Left lobe of liver (tissue), 2 donors: ENCODE results near the gene ZNF564. TPM values are rescaled to one million over a fixed set of nuclear protein-coding genes. Genes with fewer than 3 reads are reported as not detected.
"Not testable (repeated sequence)": the region's sequence is repeated elsewhere in the genome, so short reads cannot be mapped to it uniquely, and the experiment has no call there.

Experiments used
- ATAC-seq: fragments of 200-7000 bp; cut with Tn5 transposase; one replicate; pipeline ENCODE4 v1.9.1; 2020; ENCODE audit warnings: mild to moderate bottlenecking, moderate library complexity
- DNase-seq: peaks from one replicate; pipeline ENCODE4 v3.0.0-alpha.2; 2020; ENCODE audit warnings: low spot score
- total RNA-seq: library from RNA; stranded (reverse); gene quantifications from one replicate; pipeline ENCODE4 v1.2.1, GENCODE V29; 2021
- donor health status: DM: no; HTN: no; CAD: no; lungs with moderate emphysema.
- donor health status: DM: no; HTN: yes; CAD: no.

Gene ZNF564
- 5.3 TPM for total RNA-seq

DNA sequence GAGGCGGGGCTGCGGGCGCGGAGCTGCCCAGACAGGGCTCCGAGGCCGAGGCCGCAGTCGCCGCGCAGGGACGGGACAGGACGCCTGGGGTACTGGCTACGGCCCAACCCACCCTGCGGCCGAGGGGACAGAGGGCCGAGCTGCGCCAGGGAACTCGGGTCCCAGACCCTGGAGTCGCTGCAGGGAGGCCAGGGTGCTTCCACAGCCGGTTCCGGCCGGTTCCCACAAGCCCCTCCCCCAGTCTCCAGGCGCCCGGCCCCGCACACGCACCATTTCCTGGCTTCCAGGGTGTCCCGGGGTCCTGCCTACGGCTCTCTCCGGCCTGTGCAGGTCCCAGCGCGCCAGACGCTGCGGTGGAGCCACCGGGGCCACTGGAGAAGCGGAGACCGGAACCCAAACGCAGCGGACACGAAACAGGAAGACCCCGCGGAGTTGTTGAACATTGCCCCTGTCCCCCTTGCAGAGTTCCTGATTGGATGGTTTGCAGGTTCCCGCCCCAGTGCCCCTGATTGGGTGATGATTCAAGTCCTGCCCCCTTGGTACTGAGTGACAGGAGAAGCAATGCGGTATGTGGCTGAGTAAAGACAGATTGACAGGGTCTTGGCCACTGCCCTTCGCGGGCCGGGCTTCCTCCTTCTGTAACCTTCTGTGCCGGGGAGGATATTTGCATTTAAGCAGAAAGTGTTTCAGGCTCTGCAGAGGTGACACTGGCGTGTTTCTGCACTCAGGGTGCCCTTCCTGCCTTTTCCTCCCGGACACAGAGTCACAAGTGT, at the start of gene ZNF564:
TSS of gene ZNF564 (minus strand) at position 423 of the 773 bp plus-strand sequence. CDS start at position 273, 150 bp downstream.
- ATAC-seq (peak; percentile 93), DNase-seq (peak; percentile 97)

DNA sequence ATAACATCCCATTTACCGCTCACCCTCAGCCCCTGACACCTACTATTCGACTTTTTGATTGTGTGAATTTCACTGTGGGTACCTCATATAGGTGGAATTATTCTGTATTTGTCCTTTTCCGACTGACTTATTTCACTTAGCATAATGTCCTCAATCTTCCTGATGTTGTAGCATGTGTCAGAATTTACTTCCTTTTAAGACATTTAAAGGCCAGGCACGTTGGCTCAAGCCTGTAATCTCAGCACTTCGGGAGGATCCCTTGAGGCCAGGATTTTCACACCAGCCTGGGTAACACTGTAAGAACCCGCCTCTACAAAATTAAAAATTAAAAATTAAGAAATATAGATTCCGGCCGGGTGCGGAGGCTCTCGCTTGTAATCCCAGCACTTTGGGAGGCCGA, 46.3 kb upstream of the ZNF564 start:
- DNase-seq (peak; percentile 14), ATAC-seq (no peak)

- peak; percentile 99 for ATAC-seq
- DNase-seq: peak; percentile 86
Observed at GRCh38 chr19:12596927-12597548, 45.8 kb upstream of the ZNF564 start.

DNA sequence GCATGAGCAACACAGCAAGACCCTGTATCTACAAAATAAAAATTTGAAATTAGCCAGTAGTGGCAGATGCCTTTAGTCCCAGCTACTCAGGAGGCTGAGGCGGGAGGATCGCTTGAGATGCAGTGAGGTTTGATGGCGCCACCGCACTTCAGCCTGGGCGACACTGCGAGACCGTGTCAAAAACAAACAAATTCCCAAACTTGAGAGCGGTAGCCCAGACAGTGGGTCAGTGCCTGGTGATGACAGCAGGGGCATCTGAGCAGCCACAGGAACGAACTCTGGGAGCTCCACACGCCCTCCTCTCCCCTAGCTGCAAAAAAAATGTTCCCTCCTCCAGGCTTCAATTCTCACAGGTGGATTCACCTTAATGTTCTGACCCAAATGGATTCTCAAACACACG, 45.2 kb upstream of the ZNF564 start:
- ATAC-seq (peak; percentile 53), DNase-seq (peak; percentile 26)

DNA sequence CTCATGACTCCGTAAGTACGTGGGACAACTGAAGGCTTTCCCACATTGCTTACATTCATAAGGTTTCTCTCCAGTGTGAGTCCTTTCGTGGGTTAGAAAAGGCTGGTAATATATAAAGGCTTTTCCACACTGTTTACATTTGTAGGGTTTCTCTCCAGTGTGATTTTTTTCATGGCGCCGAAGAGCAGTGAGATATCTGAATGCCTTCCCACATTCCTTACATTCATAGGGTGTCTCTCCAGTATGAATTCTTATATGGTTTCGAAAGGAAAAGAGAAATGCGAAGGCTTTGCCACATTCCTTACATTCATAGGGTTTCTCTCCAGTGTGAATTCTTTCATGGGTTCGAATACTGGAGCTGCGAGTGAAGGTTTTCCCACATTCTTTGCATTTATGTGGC, 29.8 kb upstream of the ZNF564 start:
- no peak for ATAC-seq
- no peak for DNase-seq

GRCh38 chr19:12580180-12580694, 29.0 kb upstream of the ZNF564 start:
- ATAC-seq (no peak), DNase-seq (peak; percentile 3)

DNA sequence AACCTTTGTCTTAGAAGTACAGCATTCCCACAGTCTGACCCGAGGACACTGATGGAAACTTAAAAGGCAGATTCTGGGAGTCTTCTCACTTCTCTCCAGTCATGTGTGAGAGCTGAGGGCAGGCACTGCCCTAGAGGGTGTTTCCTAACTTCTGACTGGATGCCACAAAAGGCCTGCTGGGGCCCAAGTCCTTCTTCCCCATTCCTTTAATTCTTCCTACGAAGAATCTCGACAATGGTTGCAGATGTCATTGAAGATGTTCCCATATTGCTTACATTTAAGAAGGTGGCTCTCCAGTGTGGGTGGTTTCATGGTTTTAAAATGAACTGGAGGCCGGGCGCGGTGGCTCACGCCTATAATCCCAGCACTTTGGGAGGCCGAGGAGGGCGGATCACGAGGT, 27.4 kb upstream of the ZNF564 start:
- ATAC-seq (no peak), DNase-seq (no peak)

DNA sequence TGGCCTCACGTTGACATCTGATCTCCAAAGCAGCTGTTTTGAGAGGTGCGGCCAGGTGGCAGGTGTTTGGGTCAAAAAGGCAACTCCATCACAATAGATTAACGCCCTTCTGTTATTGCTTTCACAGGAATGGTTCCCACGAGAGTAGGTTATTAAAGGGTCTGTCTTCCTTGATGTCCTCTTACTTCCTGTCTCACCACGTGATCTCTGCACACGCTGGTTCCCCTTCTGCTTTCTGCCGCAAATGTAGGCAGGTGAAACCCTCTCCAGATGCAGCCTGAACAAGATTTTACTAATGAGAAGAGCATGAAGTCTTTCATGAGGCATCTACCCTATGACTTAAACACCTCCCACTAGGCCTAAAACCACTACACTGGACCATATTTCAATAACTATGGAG, 22.8 kb upstream of the ZNF564 start:
- DNase-seq (no peak), ATAC-seq (no peak)

- no peak for DNase-seq
- ATAC-seq: no peak
Observed at GRCh38 chr19:12567951-12568350, 16.7 kb upstream of the ZNF564 start.

DNA sequence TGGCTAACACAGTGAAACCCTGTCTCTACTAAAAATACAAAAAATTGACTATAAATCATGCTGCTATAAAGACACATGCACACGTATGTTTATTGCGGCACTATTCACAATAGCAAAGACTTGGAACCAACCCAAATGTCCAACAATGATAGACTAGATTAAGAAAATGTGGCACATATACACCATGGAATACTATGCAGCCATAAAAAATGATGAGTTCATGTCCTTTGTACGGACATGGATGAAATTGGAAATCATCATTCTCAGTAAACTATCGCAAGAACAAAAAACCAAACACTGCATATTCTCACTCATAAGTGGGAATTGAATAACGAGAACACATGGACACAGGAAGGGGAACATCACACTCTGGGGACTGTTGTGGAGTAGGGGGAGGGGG, 15.1 kb upstream of the ZNF564 start:
- DNase-seq, ATAC-seq: not testable (repeated sequence)

GRCh38 chr19:12564016-12564664, 12.9 kb upstream of the ZNF564 start:
- DNase-seq (peak; percentile 88), ATAC-seq (peak; percentile 100)

- ATAC-seq: no peak
Observed at GRCh38 chr19:12555456-12555930, 4.2 kb upstream of the ZNF564 start.

GRCh38 chr19:12546903-12547302, 4.4 kb downstream of the ZNF564 start:
- DNase-seq (no peak), ATAC-seq (no peak)

More at GRCh38 chr19:12555456-12555930, 4.2 kb upstream of the ZNF564 start:
- DNase-seq: no peak

GRCh38 chr19:12546068-12546467, 5.2 kb downstream of the ZNF564 start:
- DNase-seq (no peak), ATAC-seq (no peak)

- DNase-seq (no peak), ATAC-seq (peak; percentile 94)
Observed at GRCh38 chr19:12545267-12545666, 6.0 kb downstream of the ZNF564 start.

DNA sequence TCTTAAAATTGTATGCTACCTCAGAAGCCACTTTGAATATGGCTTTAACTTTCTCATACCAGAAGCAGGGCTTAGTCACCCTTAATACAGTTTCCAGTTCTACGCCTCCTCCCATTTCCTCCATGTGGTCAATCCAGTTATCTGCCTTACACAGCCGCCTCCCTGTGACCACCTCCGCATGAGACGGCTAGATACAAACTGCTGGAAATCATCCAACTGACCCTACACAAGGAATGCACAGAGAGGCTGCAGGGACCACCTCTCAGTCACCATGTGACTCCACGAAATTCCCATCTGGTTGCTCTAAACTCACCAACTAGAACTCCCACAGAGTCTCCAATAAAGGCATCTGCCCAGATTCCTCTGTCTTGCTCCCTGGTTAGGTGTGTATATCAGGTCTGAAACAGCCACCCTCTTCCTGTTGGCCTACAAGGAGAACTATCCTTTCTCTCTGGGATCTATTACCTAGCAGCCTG, 6.8 kb downstream of the ZNF564 start:
- no peak for ATAC-seq
- no peak for DNase-seq

- DNase-seq (no peak), ATAC-seq (no peak)
Observed at GRCh38 chr19:12543855-12544254, 7.4 kb downstream of the ZNF564 start.

DNA sequence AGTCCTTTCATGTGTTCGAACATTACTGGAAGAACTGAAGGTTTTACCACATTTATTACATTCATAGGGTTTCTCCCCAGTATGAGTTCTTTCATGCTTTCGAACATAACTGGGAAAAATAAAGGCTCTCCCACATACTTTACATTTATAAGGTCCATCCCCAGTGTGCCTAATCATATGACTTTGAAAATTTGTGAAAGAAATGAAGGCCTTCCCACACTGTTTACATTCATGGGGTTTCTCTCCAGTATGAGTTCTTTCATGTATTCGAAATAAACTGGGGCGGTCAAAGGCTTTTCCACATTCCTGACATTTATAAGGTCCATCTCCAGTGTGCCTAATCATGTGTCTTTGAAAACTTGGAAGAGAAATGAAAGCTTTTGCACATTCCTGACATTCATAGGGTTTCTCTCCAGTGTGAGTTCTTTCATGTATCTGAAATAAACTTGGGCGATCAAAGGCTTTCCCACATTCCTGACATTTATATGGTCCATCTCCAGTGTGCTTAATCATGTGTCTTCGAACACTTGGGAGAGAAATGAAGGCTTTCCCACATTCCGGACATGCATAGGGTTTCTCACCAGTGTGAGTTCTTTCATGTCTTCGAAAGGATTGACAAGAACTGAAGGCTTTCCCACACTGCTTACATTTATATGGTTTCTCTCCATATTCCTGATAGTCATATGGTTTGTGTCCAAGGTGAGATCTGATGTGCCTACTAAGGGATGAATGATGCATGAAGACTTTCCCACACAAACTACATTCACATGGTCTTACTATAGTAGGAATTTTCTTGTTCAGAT, 24.0 kb downstream of the ZNF564 start:
- ATAC-seq (no peak), DNase-seq (no peak)

DNA sequence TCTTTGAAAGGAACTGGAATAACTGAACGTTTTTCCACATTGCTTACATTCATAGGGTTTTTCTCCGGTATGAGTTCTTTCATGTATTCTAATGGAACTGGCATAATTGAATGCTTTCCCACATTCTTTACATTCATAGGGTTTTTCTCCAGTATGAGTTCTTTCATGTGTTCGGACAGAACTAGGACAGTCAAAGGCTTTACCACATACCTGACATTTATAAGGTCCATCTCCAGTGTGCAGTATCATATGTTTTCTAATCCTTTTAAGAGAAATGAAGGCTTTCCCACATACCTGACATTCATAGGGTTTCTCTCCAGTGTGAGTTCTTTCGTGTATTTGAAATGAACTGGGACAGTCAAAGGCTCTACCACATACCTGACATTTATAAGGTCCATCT, 24.7 kb downstream of the ZNF564 start:
- no peak for ATAC-seq
- DNase-seq: no peak

DNA sequence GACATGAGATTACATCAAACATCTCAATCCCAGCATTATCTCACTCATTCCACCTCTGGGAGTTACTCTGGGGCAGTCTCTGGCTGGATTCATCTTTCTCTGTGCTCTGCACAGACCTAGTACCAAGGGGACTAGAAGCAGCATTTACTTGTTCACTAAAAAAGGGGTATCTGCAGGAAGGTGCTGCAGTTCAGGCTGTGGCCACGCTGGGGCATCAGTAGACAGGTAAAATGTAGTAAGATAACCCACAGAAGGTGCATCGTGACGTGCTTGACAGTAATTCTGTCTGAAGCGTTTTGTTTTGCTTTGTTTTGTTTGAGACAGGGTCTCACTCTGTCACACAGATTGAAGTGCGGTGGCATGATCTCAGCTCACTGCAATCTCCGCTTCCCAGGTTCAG, 29.3 kb downstream of the ZNF564 start:
- ATAC-seq (no peak), DNase-seq (no peak)
